GM19043 (cell line): ENCODE measurements around the gene PROC.
"Not testable (repeated sequence)": the region's sequence is repeated elsewhere in the genome, so short reads cannot be mapped to it uniquely, and the experiment has no call there.

Experiments
- ATAC-seq: cut with Tn5 transposase; IDR thresholded peaks from one replicate; pipeline ENCODE4 v1.9.1; 2021; ENCODE audit warnings: low read depth; ENCODE audit not compliant: unreplicated experiment

Gene PROC

GRCh38 chr2:127392828-127393578, 25.2 kb upstream of the PROC start:
- no peak for ATAC-seq

DNA sequence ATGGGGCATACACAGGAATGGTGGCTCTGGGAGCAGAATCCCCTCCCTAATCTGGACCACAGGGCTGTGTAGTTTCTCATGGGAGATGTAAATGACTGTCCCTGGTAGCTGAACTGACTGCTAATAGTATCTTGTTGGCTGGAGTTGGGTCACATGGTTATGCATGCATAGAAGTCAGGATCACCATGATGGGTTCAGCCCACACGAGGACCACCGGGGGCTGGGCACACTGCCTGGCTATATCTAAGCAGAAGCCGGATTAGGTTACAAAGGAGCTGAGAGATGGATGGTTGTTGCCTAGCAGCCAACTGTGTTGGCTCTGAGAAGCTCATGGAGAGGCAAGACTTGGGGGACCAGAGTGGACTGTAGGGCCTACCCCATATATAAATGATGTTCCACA, 23.7 kb upstream of the PROC start:
- ATAC-seq: no peak

- no peak for ATAC-seq
Observed at GRCh38 chr2:127397568-127398238, 20.5 kb upstream of the PROC start.

DNA sequence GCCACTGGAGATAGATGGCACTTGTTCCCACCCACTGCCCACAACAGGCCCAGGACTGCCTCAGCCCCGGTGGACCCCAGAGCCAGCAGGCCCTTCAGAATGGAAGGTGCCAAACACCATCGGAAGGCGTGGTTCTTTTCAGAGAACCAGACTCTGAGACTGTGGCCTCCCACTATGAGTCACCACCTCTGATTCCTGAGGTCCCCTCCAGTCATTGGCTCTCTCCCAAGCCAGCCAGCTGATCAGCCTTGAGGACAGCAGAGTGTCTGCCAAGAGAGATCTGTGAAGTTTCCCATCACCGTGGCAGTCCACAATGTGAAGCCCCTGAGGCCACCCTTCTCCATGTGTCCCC, 20.0 kb upstream of the PROC start:
- ATAC-seq: peak; percentile 97

- ATAC-seq: no peak
Observed at GRCh38 chr2:127400533-127400896, 17.7 kb upstream of the PROC start.

GRCh38 chr2:127400897-127401756, 17.1 kb upstream of the PROC start:
- ATAC-seq: no peak

DNA sequence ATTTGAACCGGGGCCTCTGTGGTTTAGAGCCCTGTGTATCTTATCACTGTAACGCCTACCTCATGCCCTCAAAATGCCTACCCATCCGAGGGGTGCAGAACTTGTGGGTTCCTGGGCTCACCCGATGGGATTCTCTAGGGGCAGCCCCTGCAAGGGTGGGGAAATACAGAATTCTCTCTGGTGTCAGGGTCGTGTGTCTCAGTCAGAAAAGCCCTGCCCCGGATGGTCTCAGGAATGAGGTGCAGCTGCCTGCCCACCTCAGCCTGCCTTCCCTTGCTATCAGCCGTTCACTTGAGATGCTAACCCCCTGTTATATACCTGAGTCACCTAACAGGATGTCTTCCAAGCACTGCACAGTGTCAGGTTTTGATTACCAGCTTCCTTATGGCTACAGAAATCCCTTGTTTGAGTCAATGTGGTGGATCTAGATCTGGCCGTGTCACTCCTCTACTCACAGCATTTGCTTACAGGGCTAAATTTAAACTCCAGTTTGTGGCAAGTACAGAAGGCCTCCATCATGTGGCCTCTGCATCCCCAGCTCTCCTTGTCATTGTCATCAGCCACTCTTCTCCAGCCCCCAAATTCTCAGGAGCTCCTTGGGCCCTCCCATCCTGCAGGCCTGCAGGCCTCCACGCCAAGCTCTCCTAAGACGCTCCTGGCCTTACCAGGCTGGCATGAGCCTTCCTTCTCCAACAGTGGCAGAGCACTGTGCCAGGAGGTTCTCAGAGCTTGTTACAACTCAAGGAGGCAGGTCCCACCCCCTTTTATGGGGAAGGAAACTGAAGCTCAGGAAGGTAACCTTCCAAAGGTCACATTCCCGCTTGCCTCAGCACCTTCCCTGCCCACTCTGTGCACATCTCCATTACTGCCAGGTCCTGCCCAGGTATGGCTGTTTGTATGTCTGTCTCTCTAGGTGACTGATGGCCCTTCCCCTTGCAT, 16.2 kb upstream of the PROC start:
- ATAC-seq: no peak

DNA sequence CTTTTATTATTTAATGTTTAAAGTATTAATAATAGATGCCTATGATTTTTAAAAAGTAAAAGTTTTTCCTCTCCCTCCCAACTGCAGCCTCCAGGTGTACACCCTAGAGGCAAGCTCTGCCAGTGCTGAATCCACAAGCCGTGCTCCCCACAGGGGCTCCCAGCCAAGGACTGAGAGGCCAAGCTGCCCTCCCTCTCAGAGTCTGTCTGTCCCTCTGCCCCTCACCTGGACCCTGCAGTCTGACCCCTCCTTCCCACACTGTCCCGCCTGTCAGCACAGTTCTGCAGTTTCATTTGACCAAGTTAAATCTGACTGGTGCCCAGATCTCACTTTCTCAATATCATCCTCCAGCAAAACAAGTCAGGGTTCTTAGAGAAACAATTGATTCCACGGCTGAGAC, 14.8 kb upstream of the PROC start:
- no peak for ATAC-seq

DNA sequence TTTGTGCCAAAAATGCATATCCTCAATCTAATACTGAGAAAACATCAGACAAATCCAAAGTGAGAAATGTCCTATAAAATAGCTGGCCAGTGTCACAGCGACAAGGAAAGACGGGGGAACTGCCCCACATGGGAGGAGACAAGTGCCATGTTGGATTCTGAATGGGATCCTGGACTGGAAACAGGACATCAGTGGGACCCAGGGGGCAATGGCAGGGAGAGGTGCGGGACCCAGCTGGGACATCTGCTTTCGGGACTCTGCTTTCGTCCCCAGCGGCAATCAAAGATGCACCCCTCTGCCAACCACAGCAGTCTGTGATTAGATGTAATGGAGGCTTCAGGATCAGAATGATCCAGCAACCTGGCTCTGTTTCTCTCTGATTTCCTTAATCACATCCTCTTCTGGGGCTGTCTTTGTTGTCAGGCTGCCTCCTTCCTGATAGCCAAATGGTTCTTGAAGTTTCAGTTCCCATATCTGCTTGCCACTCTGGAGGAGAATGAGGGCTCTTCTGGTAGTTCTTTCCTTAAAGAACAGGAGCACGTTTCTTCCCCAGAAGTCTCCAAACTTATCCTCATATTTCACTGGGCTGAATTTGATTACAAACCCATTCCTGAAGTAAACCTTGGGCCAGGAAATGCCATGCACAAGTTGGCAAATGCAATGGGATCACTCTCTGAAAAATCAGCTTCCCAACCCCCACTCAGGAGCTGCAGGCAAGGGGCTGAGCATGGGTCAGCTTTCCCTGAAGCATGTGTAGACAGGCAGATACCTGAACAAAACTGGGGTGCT, 13.6 kb upstream of the PROC start:
- ATAC-seq: no peak

GRCh38 chr2:127405255-127405610, 13.0 kb upstream of the PROC start:
- no peak for ATAC-seq

GRCh38 chr2:127406454-127406853, 11.8 kb upstream of the PROC start:
- ATAC-seq: no peak

- no peak for ATAC-seq
Observed at GRCh38 chr2:127407091-127407490, 11.1 kb upstream of the PROC start.

GRCh38 chr2:127407661-127408003, 10.6 kb upstream of the PROC start:
- peak; percentile 9 for ATAC-seq

DNA sequence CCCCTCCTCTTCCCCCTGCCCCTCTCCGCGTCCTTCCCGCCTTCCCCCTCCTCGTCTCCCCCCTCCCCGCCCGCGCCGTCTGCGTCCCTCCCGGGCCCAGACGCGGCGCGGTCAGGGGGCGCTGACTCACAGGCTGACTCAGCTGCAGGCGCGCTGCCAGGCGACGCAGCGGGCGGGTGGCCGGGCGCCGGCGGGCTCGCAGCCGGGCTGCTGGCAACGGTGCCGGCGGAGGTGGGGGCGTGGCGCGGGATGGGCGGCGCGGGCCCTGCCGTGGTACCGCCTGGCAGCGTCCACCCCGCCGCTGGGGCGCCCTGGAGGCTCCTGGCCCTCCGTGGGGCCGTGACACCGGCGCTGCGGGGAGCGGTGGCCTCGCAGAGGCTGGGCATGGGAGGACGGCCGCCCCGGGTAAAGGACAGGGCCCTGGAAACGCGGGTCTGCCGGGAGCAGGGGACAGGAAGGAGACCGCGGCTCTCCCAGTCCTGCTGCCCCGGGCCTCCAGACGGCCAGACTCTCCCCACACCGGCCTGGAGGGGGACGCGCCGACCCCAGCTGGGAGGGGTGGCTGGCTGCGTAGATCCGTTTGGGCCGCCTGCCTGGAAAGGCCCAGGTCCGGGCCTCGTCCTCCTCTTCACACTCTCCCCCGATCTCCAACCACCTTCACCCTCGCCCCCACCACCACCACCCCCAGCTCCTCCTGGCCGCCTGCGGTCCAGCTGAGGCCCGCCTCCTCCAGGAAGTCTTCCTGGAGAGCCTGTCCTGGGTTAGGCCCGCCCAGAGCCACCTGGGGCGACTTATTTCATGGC, 10.0 kb upstream of the PROC start:
- peak; percentile 53 for ATAC-seq

GRCh38 chr2:127408807-127409099, 9.5 kb upstream of the PROC start:
- no peak for ATAC-seq

DNA sequence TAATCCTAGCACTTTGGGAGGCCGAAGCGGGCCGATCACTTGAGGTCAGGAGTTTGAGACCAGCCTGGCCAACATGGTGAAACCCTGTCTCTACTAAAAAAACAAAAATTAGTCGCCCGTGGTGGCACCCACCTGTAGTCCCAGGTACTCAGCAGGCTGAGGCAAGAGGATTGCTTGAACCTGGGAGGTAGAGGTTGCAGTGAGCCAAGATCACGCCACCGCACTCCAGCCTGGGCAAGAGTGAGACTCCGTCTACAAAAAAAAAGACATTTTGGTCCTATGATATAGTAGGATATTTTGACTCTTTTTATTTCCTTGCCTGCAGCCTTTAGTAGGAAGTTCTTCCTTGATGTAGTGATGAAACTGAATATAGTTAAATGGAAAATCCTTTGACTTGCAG, 8.5 kb upstream of the PROC start:
- not testable (repeated sequence) for ATAC-seq

GRCh38 chr2:127410871-127411652, 7.2 kb upstream of the PROC start:
- ATAC-seq: peak; percentile 43

DNA sequence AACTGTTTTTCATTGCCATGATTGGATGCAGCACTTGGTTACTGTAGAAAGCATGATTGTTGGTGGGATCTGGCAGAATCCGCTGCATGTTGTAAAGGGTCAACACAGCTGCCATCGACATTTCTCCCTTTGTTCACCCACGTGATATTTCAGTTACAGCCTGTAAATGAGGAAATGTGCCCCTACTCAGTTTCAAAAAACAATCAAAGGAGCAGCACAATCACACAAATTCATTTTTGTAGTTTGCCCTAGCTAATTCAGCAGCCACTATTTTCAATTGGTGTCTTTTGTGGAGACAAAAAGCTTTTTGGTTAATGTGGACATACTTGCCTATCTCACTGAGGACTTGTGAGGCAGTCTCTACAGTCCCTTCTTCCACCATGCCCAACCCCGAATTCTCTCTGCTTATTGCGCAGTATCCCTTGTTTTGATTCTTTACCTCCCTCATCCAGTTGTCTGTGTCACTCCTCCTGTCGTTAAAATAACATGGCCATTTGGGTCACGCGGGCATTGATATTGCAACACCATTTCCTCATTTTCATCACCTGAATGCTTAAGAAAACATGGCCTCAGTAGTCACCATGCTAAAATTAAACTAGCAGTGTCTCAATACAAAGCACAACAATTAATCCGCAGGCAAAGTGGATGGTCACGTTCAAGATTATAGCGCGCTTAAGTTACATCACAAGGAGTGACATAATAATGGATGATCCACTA, 6.4 kb upstream of the PROC start:
- ATAC-seq: no peak
